Neuron (in vitro differentiated cells): ENCODE results near the gene UNC50.

Experiments used
- H2AFZ ChIP-seq: one replicate; pipeline ENCODE4 v1.6.1; 2013; ENCODE audit warnings: low read depth, mild to moderate bottlenecking, inconsistent platforms, low read length, moderate library complexity
- H3K27me3 ChIP-seq: one replicate; pipeline ENCODE4 v1.6.1; 2013; ENCODE audit warnings: low read length; ENCODE audit not compliant: insufficient read depth
- H3K36me3 ChIP-seq: one replicate; pipeline ENCODE4 v1.6.1; 2013; ENCODE audit warnings: low read length; ENCODE audit not compliant: insufficient read depth
- H3K4me1 ChIP-seq: one replicate; pipeline ENCODE4 v1.6.1; 2013; ENCODE audit warnings: low read length; ENCODE audit not compliant: insufficient read depth
- H3K4me3 ChIP-seq: 2 replicates; pipeline ENCODE4 v1.5.1; 2013; ENCODE audit warnings: mild to moderate bottlenecking, low read length, moderate library complexity
- H3K9me3 ChIP-seq: one replicate; pipeline ENCODE4 v1.6.1; 2013; ENCODE audit warnings: low read length

The UNC50 gene

DNA sequence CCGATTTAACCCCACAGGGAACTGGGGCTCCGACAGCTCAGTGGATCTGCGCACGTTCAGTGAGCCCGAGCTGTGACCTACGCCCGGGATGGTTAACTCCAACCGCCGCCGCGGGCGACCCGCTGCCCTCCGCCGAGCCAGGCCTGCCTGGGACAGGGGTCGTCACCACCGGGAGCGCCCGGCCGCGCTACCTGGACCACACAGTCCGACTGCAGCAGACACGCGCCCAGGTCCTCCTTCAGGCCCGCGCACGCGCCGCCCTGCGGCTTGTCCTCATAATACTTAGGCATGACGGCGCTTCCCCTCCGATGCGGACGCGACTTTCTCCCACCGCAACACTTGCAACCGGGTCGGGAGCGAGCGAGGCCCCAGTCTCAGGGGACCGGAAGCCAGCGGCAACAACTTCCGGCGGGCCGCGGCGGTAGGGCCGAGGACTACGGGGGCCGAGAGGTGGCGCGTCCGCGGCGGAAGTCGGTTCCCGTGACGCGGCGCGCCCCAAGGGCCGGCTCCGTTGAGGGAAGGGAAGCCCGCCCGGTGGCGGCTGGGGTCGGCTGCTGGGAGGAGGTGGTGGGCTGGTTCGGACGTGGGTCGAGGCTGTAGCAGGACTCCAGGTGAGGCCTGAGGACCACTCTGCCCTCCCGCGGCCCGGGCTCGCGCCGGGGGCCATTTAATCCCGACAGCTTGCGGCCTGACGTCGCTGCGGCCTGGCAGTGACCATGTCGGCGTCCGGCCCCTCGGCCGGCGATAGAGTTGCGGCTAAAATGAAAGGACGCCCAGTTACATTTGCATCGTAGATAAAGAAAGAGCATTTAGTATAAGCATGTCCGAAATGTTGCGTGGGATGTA is at the start of gene UNC50, which contains the start of gene COA5:
Gene UNC50, plus strand, starts transcription at position 474 of the 846 bp plus-strand sequence. CDS start 1,171 bp downstream, outside the sequence.
Gene COA5, minus strand, starts transcription at position 397 of the 846 bp plus-strand sequence. Its CDS starts 107 bp downstream, at position 290.
- H3K4me3 ChIP-seq: peak within 1 kb of the TSS; percentile 80
- H3K36me3 ChIP-seq: peaks cover 35% of the 10 kb centered on the region
- H2AFZ ChIP-seq: peak within 1 kb of the TSS; percentile 81
- H3K27me3 ChIP-seq: no peaks in the 10 kb centered on the region
- peaks cover 35% of the 10 kb centered on the region for H3K4me1 ChIP-seq
- H3K9me3 ChIP-seq: no peaks in the 10 kb centered on the region

- Histone ChIP-seq H3K4me1 (no peaks in the 10 kb centered on the region), H2AFZ (no peak overlapping the region), H3K36me3 (peaks cover 52% of the 10 kb centered on the region), H3K9me3 (no peaks in the 10 kb centered on the region), H3K27me3 (no peaks in the 10 kb centered on the region), H3K4me3 (no peak overlapping the region)
Measured at GRCh38 chr2:98558852-98559530, 49.4 kb upstream of the UNC50 start.

GRCh38 chr2:98559581-98559980 is 48.8 kb upstream of the UNC50 start:
- Histone ChIP-seq H3K9me3 (no peaks in the 10 kb centered on the region), H3K4me1 (no peaks in the 10 kb centered on the region), H2AFZ (no peak overlapping the region), H3K4me3 (no peak overlapping the region), H3K27me3 (no peaks in the 10 kb centered on the region), H3K36me3 (peaks cover 52% of the 10 kb centered on the region)

DNA sequence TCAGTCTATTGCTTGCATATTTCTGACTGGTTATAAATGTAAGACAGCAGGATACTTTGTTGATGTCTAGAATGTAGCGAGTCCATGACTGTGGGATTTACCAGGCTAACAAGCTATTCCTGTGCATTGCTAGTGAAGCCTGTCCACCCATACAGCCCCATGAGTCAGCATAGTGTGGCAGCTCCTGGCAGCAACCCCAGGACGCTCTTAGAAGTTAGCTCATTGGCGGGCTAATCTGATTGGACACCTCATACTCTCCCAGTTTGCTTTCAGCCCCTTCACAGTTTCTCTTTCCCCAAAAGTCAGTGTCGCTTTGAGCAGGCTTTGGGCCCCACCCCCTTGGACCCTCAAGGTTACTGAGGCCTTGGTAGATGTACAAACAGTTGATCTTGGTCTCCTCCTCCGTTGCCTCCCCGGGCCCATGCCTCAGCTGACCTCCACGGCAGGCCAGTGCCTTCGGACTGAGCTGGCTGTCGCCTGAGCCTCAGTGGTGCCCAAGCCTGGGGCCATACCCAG is 48.1 kb upstream of the UNC50 start:
- Histone ChIP-seq H3K27me3 (no peaks in the 10 kb centered on the region), H3K9me3 (no peaks in the 10 kb centered on the region), H3K4me3 (no peak overlapping the region), H2AFZ (no peak overlapping the region), H3K4me1 (no peaks in the 10 kb centered on the region), H3K36me3 (peaks cover 54% of the 10 kb centered on the region)

DNA sequence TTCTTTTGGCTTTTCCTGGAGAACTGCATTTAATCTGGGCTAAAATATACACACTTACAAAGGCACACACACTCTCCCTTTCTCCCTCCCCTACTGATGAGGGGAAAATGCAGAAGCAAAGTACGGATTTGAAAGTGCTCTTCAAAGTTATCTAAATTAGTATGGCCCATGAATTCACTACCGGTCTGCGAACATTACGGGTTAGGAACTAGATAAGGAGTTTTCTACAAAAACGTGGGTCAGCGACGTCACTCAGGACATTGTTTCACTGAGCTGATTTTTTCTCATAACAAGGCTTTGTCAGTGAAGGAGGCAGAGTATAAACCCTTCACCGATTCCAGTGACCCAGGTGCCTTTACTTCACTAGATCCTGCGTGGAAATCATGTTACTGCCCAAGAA is 47.4 kb upstream of the UNC50 start:
- Histone ChIP-seq H3K36me3 (peaks cover 56% of the 10 kb centered on the region), H3K4me1 (no peaks in the 10 kb centered on the region), H3K9me3 (no peaks in the 10 kb centered on the region), H3K27me3 (no peaks in the 10 kb centered on the region), H3K4me3 (no peak overlapping the region), H2AFZ (no peak overlapping the region)

- no peaks in the 10 kb centered on the region for H3K27me3 ChIP-seq
- no peak overlapping the region for H2AFZ ChIP-seq
- peaks cover 58% of the 10 kb centered on the region for H3K36me3 ChIP-seq
- no peaks in the 10 kb centered on the region for H3K4me1 ChIP-seq
- no peak overlapping the region for H3K4me3 ChIP-seq
- H3K9me3 ChIP-seq: no peaks in the 10 kb centered on the region
Measured at GRCh38 chr2:98561902-98562695, 46.3 kb upstream of the UNC50 start.

DNA sequence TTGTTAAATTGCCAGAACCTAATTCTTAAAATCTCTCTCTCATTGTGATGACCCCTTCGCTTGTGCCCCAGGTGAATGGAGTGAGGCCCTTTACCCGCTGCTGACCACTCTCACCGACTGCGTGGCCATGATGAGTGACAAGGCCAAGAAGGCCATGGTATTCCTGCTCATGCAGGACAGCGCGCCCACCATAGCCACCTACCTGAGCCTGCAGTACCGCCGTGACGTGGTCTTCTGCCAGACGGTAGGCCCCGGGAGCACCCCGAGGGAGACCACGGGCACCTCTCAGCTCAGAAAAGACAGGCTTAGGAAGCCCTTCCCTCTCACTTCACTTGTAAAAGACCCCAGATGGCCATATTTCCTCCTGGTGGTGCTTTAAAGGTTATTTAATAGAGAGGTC is 45.0 kb upstream of the UNC50 start:
- H3K27me3 ChIP-seq: no peaks in the 10 kb centered on the region
- H2AFZ ChIP-seq: no peak overlapping the region
- no peaks in the 10 kb centered on the region for H3K4me1 ChIP-seq
- H3K36me3 ChIP-seq: peaks cover 65% of the 10 kb centered on the region
- no peaks in the 10 kb centered on the region for H3K9me3 ChIP-seq
- H3K4me3 ChIP-seq: no peak overlapping the region

- H2AFZ ChIP-seq: no peak overlapping the region
- H3K4me1 ChIP-seq: no peaks in the 10 kb centered on the region
- no peaks in the 10 kb centered on the region for H3K9me3 ChIP-seq
- no peaks in the 10 kb centered on the region for H3K27me3 ChIP-seq
- peaks cover 65% of the 10 kb centered on the region for H3K36me3 ChIP-seq
- no peak overlapping the region for H3K4me3 ChIP-seq
Measured at GRCh38 chr2:98564541-98565132, 43.8 kb upstream of the UNC50 start.

GRCh38 chr2:98565286-98565860 is 43.0 kb upstream of the UNC50 start:
- H3K27me3 ChIP-seq: no peaks in the 10 kb centered on the region
- peaks cover 65% of the 10 kb centered on the region for H3K36me3 ChIP-seq
- H3K4me3 ChIP-seq: no peak overlapping the region
- H2AFZ ChIP-seq: no peak overlapping the region
- no peaks in the 10 kb centered on the region for H3K4me1 ChIP-seq
- H3K9me3 ChIP-seq: no peaks in the 10 kb centered on the region

DNA sequence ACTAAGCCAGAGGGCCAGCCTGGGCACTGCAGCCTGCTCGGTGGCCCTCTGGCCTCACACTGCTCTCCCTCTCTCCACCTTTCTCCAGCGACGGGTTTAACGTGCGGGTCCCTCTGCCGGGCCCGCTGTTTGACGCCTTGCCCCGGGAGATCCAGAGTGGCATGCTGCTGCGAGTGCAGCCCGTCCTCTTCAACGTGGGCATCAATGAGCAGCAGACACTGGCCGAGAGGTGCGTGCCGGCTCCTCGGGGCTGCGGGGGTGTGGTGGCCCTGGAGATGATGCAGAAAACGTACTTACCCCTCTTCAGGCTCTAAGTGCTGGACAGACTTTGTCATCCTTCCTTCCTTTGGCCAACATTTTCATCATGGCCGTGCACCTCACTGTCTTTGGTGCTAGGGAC is 42.4 kb upstream of the UNC50 start:
- Histone ChIP-seq H2AFZ (no peak overlapping the region), H3K27me3 (no peaks in the 10 kb centered on the region), H3K4me1 (no peaks in the 10 kb centered on the region), H3K36me3 (peaks cover 62% of the 10 kb centered on the region), H3K9me3 (no peaks in the 10 kb centered on the region), H3K4me3 (no peak overlapping the region)

DNA sequence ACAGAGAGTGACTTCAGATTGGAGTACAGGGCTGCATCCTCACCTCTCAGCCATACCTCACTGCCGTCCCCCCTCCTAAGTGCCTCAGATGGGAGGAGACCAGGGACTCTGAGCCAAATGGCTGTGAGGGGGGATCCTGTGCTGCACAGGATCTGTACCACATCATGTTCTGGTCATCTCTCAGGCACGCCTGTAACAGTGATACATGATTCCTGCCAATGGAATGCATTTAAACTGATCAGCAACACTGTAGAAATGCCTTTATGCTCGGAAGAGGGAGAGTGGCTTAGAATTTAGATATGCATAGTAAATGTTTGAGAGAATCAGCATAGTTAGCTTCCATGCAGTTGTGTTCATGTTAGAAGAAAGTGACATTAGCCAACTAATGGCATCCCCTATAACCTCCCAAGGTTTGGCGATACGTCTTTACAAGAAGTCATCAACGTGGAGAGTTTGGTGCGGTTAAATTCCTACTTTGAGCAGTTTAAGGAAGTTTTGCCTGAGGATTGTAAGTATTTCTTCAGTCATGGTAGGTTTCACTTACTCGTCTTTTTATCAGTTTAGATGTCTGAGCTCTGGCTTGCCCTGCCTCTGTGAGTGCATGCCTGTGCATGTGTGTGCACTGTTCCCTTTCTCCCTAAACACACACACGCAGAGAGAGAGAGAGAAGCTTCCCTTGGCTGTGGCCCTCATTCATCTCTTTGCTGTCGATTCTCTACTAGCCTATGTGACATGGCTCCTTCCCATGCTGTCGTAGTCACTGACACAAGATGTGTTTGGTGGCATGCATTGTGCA is 40.0 kb upstream of the UNC50 start:
- Histone ChIP-seq H3K27me3 (no peaks in the 10 kb centered on the region), H3K4me1 (no peaks in the 10 kb centered on the region), H2AFZ (no peak overlapping the region), H3K36me3 (peaks cover 74% of the 10 kb centered on the region), H3K9me3 (no peaks in the 10 kb centered on the region), H3K4me3 (no peak overlapping the region)
